Amniotic epithelial cell (primary cell): Measurements from ENCODE around the gene IRF2.

Experiments
- DNase-seq: peaks from one replicate; pipeline ENCODE4 v3.0.0-alpha.2; 2010; ENCODE audit warnings: low read depth

IRF2 gene

GRCh38 chr4:184432127-184432922, 42.0 kb downstream of the IRF2 start:
- DNase-seq, result no peak

- no peak for DNase-seq
Observed at GRCh38 chr4:184430163-184430562, 44.2 kb downstream of the IRF2 start.

- DNase-seq, result no peak
Observed at GRCh38 chr4:184428787-184429186, 45.6 kb downstream of the IRF2 start.

GRCh38 chr4:184427687-184428086, 46.7 kb downstream of the IRF2 start:
- DNase-seq, result peak; percentile 71

- no peak for DNase-seq
Observed at GRCh38 chr4:184427093-184427492, 47.3 kb downstream of the IRF2 start.

- DNase-seq, result no peak
Observed at GRCh38 chr4:184424993-184425758, 49.2 kb downstream of the IRF2 start.

- no peak for DNase-seq
Observed at GRCh38 chr4:184424279-184424678, 50.1 kb downstream of the IRF2 start.

GRCh38 chr4:184423003-184423686, 51.2 kb downstream of the IRF2 start:
- DNase-seq, result no peak

GRCh38 chr4:184422378-184422777, 52.0 kb downstream of the IRF2 start:
- no peak for DNase-seq

GRCh38 chr4:184421533-184422155, 52.7 kb downstream of the IRF2 start:
- DNase-seq, result no peak

- DNase-seq, result no peak
Observed at GRCh38 chr4:184420881-184421416, 53.4 kb downstream of the IRF2 start.

GRCh38 chr4:184420402-184420801, 53.9 kb downstream of the IRF2 start:
- DNase-seq, result no peak

- no peak for DNase-seq
Observed at GRCh38 chr4:184419976-184420375, 54.4 kb downstream of the IRF2 start.

- DNase-seq, result peak; percentile 85
Observed at GRCh38 chr4:184417802-184418511, 56.4 kb downstream of the IRF2 start.

GRCh38 chr4:184416913-184417734, 57.2 kb downstream of the IRF2 start:
- DNase-seq, result peak; percentile 47

- DNase-seq, result no peak
Observed at GRCh38 chr4:184415071-184415470, 59.3 kb downstream of the IRF2 start.

GRCh38 chr4:184413261-184414046, 60.9 kb downstream of the IRF2 start:
- DNase-seq, result no peak

GRCh38 chr4:184410748-184411147, 63.6 kb downstream of the IRF2 start:
- no peak for DNase-seq

- DNase-seq, result no peak
Observed at GRCh38 chr4:184409911-184410692, 64.2 kb downstream of the IRF2 start.
